HS-27A (cell line): Measurements from ENCODE around the gene RANBP3.

Source experiments
- DNase-seq: peaks from one replicate; pipeline ENCODE4 v3.0.0-alpha.2; 2012; ENCODE audit warnings: low read depth, missing footprints

RANBP3 gene

GRCh38 chr19:5949792-5950305, 28.1 kb downstream of the RANBP3 start:
- DNase-seq = no peak

DNA sequence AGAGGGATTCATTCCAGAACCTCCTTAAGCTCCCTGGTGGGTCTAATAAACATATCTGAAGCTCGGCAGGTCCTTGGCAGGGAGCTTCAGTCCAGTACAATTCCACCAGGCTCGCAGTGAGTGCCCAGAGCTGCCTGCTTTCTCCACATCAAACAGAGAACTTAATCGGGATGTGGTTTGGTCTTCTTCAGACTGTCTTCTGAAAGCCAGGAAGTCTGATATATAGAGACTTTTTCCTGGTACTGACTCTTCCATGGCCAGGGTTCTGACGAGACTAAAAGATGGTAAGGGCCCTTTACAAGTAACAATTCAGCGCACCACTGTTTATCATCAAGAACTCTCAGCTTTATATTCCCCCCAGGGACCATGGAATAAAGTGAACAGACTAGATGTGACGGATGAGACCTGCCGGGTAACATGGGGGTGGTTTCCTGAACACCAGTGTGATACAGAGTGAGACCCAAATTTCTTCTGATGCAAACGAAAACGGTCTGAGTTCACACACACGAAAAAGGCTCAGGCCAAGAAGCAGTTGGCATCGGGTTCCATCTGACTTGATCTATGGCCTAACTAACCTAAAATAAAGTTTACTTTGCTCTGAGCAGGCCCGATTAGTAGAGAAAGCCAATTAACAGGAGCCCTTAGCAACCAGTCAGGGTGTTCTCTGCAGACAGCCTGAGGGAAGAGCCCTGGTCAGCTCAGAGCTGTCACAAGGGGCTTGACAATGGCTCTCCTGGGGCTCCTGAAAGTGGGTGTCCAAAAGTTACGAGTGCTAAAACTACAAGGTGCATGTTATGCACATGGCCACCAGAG, 29.0 kb downstream of the RANBP3 start:
- DNase-seq = no peak

DNA sequence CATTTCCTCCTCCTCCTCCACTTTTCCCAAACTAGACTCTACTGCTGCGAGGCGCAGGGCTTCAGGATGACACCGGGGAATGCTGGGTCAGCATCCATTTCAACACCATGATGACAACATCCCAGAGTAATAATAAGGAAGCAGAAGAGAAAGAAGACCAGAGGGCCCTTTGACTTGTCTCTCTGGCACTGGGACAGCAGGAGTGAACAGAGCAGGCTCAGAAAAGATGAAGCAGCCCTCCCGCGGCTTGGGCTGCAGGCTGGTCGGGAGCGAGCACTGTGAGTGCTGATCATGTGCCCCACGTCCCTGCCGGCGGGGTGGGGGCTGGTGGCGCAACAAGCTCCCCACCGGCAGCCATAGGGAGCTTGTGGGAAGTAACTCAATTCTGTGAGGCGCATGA, 30.5 kb downstream of the RANBP3 start:
- no peak for DNase-seq

DNA sequence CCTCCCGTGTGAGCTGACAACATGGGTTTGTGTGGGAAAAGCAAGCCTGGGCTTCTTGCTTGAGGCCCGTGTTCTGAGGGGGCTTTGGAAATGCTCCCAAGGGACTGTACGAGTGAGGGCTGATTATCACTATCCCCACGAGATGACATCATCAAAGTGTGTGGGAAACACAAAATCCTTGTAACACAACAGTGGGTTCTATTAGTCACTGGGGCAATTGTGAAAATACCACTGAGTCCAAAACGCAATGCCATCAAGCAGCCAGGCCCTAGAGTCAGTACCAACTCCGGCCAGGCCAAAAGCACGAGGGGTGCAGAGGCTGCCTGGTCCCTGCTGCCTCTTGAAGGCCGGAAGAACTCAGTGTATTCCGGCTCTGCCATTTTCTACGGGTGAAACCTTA, 34.3 kb downstream of the RANBP3 start:
- DNase-seq = no peak

GRCh38 chr19:5943045-5943444, 34.9 kb downstream of the RANBP3 start:
- no peak for DNase-seq

GRCh38 chr19:5941673-5942072, 36.3 kb downstream of the RANBP3 start:
- no peak for DNase-seq

DNA sequence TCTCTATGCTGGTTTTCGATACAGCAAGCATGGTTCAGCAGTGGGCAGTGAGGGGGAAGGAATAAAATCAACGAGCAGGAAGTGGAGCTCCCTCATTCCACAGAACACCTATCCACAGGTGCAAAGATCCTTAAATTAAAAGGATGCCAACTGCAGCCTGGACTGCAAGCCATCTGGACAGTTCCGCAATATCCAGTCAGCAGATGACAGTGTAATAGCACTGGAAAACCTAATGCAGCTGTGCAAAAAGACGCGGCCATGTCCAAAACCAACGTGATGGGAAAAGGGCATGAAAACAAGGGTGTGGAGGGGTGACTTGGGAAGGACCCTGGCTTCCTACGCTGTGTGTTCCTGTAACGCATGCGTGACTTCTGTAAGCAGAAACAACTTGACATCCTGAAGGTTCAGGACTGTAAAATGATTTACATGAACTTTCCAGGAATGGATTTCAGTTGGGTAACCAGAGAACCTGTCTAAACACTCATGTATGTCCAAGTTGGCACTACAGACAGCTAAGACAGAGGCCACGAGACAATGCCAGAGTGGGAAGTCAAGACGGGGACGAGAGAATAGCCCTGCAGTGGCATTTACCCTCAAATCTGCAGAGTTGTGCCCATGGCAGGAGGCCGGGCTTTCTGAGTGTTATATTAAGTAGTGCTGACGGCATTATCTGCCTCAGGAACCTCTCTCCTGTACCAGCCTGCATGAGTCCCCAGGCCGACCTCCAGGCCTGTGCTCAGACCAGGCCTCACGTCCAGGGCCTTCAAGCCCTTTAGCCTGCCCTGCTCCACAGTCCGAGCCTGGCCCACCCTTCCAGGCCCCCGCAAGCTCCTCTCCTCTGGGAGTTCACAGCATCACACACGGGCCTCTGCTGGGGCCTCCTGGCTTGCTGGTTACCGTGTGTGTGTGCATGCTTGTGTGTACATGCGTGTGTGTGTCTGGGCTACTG, 37.4 kb downstream of the RANBP3 start:
- DNase-seq = no peak

DNA sequence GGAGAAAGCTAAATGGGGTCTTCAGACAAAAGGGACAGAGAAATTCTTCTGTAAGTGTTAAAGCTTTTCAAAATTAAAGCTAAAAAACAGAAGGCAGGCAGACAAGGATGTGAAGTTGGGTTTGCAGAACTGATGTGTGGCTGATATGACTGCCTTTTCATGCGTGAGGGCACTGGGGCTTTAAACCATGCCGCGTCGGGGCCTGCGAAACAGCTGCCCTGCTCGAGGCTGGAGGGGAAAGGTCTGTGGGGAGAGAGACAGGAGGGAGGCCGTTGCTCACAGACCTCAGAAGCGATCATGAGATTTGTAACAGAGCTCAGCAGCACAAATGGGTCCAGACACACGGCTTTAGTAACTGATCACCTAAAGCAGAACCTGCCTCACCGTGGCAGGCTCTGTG, 40.4 kb downstream of the RANBP3 start:
- no peak for DNase-seq

- DNase-seq = no peak
Observed at GRCh38 chr19:5936292-5936592, 41.7 kb downstream of the RANBP3 start.

GRCh38 chr19:5935473-5936291, 42.3 kb downstream of the RANBP3 start:
- no peak for DNase-seq

DNA sequence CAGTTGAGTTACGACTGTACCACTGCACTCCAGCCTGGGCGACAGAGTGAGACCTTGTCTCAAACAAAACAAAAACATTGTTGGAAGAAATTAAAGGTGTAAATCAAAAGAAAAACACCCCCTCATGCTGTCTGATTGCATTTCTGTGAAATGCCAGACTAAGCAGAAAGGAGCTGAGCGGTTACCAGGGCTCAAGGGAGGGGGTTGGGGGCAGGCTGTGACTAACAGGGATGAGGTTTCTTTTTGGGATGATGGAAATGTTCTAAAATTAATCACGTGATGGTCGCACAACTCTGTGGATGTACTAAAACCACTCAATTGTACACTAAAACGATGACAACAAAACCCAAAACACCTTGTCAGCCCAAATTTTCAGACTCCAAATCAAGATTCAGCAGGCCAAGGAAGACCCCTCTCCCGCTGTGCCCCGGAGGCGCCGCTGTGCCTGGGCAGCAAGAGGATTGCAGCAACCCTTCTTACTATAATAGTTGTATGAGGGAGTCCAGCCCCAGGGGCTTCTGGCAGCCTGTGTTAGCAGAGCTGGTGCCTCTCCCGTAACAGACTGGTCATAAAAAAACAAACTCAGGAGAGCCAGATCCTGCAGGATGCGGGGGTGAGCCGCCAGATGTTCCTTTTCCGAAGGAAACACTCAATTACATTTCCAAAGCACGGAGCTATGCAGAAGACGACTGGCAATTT, 43.0 kb downstream of the RANBP3 start:
- DNase-seq = no peak

- DNase-seq = no peak
Observed at GRCh38 chr19:5934069-5934401, 43.9 kb downstream of the RANBP3 start.

DNA sequence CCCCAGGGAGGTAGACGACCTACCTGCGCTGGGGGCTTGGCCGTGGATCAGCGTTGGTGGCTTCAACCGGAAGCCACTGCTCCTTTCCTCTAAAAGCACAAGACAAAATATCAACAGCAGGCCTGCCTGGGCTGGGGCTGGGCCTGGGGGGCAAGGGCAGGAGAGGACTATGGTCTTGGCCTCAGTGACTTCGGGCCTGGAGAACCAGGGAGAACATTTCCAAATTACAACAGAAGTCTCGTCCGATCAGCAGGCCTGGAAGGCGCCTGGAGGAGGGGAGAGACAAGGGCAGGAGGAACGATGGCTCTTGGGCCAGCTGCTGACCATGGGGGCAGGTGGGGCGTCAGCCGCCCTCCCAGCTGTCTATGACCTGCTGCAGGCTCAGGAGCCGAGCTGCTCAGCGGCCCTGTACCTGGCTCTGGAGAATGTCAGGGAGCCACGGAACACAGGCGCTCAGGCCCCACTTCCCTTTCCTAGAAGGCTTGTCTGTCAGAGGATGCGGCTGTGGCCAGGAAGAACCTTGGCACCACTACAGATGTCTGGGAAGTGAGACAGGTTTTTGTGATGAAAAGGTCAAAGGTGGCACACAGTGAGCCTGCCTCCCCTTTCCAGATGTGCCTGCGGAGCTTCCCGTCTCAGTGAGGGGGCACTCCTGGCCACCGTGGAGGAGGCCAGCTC, 44.4 kb downstream of the RANBP3 start:
- no peak for DNase-seq

DNA sequence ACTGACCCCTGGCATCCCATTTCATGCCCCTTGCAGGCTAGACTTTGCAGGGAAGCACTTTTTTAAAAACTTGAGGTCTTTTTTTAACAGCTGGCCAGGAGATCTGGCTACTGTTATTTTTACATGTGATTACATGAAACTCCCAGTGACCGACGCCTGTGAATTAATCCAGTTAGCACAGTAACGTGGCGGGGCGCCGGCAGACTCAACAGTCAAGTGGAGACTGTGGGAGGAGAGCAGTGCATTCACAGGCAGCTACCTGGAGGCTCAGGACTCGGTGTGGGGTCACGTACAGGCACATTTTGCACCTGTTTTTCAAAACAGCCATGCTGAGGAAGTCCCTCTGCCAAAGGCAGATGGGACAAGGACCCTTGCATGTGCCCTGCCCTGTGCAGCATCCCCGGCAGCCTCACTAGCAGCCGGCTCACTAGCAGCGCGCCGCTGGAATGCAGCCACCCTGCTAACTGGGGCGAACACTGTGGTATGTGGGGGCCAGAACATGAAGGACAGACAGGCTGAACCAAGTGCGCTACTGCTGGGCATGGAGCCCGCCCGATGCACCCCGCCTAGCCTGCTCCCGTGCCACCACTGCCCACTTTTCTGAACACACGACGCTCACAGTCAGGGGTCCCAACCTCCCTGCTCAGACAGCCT, 45.2 kb downstream of the RANBP3 start:
- DNase-seq = no peak

DNA sequence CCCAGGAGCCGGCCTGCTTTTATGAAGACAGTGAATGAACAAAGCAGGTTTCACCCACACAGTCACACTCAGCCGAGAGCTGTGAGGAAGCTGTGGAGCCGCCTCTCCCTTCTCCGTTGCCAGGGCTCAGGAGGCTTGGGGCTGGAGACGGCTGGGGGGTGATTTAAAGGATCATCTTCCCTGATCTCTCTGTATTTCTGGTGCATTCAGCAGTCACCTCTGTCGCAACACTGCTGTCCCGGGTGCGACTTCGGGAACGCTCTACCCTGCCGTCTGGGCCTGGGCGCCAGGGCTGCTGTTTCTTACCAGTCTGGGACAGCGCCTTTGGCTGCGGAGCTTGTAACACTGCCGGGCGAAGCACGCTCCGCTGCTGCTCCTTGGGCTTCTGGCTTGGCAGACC, 45.8 kb downstream of the RANBP3 start:
- no peak for DNase-seq

- no peak for DNase-seq
Observed at GRCh38 chr19:5931251-5931650, 46.7 kb downstream of the RANBP3 start.

- DNase-seq = no peak
Observed at GRCh38 chr19:5929625-5930024, 48.3 kb downstream of the RANBP3 start.

DNA sequence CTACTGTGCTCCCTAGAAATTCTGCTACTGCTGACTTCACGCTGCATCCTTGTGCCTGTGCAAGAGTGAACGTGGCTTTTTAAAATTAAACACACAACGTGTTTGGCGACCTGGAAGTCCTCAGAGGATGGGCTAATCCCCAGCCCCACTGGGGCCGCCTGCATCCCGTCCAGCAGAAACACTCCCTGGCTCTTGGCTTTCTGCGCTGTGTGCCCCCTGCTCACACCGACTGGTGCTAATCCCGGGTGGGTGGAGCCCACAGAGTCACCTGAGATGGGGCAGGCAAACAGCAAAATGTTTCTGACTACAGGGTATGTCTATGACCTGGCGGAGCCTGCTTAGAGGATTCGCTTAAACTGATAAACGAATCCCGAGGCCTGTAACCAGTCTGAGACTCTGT, 48.8 kb downstream of the RANBP3 start:
- DNase-seq = no peak

- no peak for DNase-seq
Observed at GRCh38 chr19:5927441-5927821, 50.5 kb downstream of the RANBP3 start.

DNA sequence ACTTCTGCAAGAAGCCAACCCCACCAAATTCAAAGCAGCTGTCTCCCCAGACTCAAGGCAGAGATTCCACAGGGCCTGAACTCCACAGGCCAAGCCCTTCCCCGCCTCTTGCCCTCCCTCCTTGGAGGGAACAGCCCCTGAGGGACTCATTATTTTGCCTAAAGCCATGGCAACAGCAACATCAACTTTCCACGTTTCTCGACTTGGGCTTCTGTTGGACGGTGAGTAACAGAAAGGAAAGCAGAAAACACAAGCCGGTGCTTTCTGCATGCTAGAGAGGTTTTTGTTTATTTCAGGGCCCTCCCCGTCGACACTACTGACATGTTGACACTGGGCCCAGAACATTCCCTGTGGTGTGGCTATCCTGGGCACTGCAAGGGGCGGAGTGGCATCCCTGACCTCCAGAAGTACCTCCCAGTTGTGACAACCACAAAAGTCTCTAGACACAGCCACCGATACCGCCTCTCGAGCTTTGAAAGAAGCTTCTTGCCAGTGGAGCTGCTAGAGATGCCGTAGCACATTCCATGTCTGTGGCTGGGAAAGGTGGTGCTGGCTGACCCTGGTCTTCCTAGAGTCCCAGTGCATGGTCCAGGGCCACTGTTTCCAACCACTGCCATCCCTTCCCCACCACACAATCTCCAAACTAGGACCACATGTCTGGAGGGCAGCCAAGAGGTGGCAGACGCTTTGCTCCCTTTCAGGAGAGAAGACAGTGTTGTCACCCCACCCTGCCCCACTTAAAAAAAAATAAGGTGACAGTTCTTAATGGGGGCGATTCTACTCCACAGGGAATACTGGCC, 51.1 kb downstream of the RANBP3 start:
- DNase-seq = no peak
